ENCODE measurements around the gene TLE5.
"Not testable (repeated sequence)": the region's sequence is repeated elsewhere in the genome, so short reads cannot be mapped to it uniquely, and the experiment has no call there.

Gene TLE5

GRCh38 chr19:3053780-3054179 lies 8.5 kb downstream of the TLE5 start:
- TF ChIP-seq, protein P1, sequence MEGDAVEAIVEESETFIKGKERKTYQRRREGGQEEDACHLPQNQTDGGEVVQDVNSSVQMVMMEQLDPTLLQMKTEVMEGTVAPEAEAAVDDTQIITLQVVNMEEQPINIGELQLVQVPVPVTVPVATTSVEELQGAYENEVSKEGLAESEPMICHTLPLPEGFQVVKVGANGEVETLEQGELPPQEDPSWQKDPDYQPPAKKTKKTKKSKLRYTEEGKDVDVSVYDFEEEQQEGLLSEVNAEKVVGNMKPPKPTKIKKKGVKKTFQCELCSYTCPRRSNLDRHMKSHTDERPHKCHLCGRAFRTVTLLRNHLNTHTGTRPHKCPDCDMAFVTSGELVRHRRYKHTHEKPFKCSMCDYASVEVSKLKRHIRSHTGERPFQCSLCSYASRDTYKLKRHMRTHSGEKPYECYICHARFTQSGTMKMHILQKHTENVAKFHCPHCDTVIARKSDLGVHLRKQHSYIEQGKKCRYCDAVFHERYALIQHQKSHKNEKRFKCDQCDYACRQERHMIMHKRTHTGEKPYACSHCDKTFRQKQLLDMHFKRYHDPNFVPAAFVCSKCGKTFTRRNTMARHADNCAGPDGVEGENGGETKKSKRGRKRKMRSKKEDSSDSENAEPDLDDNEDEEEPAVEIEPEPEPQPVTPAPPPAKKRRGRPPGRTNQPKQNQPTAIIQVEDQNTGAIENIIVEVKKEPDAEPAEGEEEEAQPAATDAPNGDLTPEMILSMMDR (IDR thresholded peaks at IDR 0.05; ENCODE audit: insufficient read depth, low read length): no peak
- TF ChIP-seq GABPA (IDR thresholded peaks at IDR 0.05; ENCODE audit: low read depth) (no peak), POLR2AphosphoS5 (IDR thresholded peaks at IDR 0.05; ENCODE audit: low read depth) (no peak), REST (IDR thresholded peaks at IDR 0.05; ENCODE audit: insufficient replicate concordance, low read depth) (no peak), SPI1 (IDR thresholded peaks at IDR 0.05; ENCODE audit: borderline replicate concordance, low read depth) (no peak)
- H3K4me3 ChIP-seq (replicated peaks; ENCODE audit: insufficient read depth, low read length): no peak overlapping the region
- no peak overlapping the region for H3K27ac ChIP-seq (replicated peaks)
- H3K27me3 ChIP-seq (ENCODE audit: insufficient read depth, poor library complexity, severe bottlenecking): no peaks in the 10 kb centered on the region
- no peak for DNase-seq (ENCODE audit: low read depth in 1 of 2, low spot score in 1 of 2)

DNA sequence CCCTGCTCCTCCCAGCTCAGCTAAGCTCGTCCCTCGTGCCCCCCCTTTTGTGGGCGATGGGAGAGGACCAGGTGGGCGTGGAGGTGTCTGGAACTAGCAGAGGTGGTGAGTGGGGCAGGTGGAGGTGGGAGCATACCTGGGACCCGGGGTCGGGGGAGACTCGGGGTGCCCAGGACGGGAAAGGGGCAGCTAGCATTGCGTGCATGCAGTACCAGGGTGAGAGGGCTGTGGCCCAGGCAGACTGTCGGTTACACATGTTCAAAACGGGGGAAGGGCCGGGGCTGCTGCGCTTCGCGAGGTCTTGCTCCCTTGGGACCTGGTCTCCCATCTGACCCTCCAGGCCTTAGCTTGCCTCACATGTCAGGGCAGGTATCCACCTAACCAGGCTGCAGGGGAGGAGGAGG lies 9.1 kb downstream of the TLE5 start:
- no peak overlapping the region for H3K4me3 ChIP-seq (replicated peaks; ENCODE audit: insufficient read depth, low read length)
- TF ChIP-seq POLR2AphosphoS5 (IDR thresholded peaks at IDR 0.05; ENCODE audit: low read depth): no peak
- no peak for TF ChIP-seq GABPA (IDR thresholded peaks at IDR 0.05; ENCODE audit: low read depth)
- no peak for TF ChIP-seq SPI1 (IDR thresholded peaks at IDR 0.05; ENCODE audit: borderline replicate concordance, low read depth)
- TF ChIP-seq, protein P1 (IDR thresholded peaks at IDR 0.05; ENCODE audit: insufficient read depth, low read length): no peak
- no peak for TF ChIP-seq REST (IDR thresholded peaks at IDR 0.05; ENCODE audit: insufficient replicate concordance, low read depth)
- no peak for DNase-seq (ENCODE audit: low read depth in 1 of 2, low spot score in 1 of 2)
- H3K27me3 ChIP-seq (ENCODE audit: insufficient read depth, poor library complexity, severe bottlenecking): no peaks in the 10 kb centered on the region
- no peak overlapping the region for H3K27ac ChIP-seq (replicated peaks)

DNA sequence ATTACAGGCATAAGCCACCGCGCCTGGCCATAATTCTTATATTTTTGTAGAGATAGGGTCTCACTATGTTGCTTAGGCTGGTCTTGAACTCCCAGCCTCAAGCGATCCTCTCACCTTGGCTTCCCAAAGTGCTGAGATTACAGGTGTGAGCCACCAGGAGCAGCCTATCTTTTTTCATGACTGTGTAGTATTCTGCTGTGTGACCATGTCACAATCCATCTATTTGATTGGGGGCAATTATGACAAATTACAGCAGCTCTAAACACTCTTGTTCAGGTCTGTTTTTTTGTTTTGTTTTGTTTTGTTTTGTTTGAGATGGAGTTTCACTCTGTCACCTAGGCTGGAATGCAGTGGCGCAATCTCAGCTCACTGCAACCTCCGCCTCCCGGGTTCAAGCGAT lies 12.3 kb downstream of the TLE5 start:
- not testable (repeated sequence) for H3K27ac ChIP-seq (replicated peaks); DNase-seq (ENCODE audit: low read depth in 1 of 2, low spot score in 1 of 2); H3K4me3 ChIP-seq (replicated peaks; ENCODE audit: insufficient read depth, low read length)
- peaks cover 20% of the 10 kb centered on the region for H3K27me3 ChIP-seq (ENCODE audit: insufficient read depth, poor library complexity, severe bottlenecking)

GRCh38 chr19:3049089-3049488 lies 13.2 kb downstream of the TLE5 start:
- Histone ChIP-seq H3K4me3 (replicated peaks; ENCODE audit: insufficient read depth, low read length) (no peak overlapping the region), H3K27me3 (ENCODE audit: insufficient read depth, poor library complexity, severe bottlenecking) (peaks cover 22% of the 10 kb centered on the region), H3K27ac (replicated peaks) (no peak overlapping the region)
- no peak for DNase-seq (ENCODE audit: low read depth in 1 of 2, low spot score in 1 of 2)
- TF ChIP-seq, protein P1 (IDR thresholded peaks at IDR 0.05; ENCODE audit: insufficient read depth, low read length): no peak
- TF ChIP-seq SPI1 (IDR thresholded peaks at IDR 0.05; ENCODE audit: borderline replicate concordance, low read depth) (no peak), POLR2AphosphoS5 (IDR thresholded peaks at IDR 0.05; ENCODE audit: low read depth) (no peak), GABPA (IDR thresholded peaks at IDR 0.05; ENCODE audit: low read depth) (no peak), REST (IDR thresholded peaks at IDR 0.05; ENCODE audit: insufficient replicate concordance, low read depth) (no peak)
